HG03521 (cell line): ENCODE data around the gene NTM.
A peak's percentile ranks its signal among the peaks of the same experiment; 100 is the strongest.

Experiments
- ATAC-seq: cut with Tn5 transposase; IDR thresholded peaks from one replicate; pipeline ENCODE4 v1.9.1; 2021; ENCODE audit warnings: mild to moderate bottlenecking, moderate library complexity; ENCODE audit not compliant: unreplicated experiment

NTM gene

GRCh38 chr11:131899950-131900580 lies 529.6 kb downstream of the NTM start:
- ATAC-seq: no peak

GRCh38 chr11:131902421-131902820 lies 532.0 kb downstream of the NTM start:
- ATAC-seq: no peak

- ATAC-seq: no peak
These were observed 532.7 kb downstream of the NTM start for GRCh38 chr11:131903074-131903473.

- ATAC-seq: no peak
These were observed 534.3 kb downstream of the NTM start for GRCh38 chr11:131904756-131905155.

- ATAC-seq: no peak
These were observed 536.5 kb downstream of the NTM start for GRCh38 chr11:131906963-131907362.

GRCh38 chr11:131907371-131907770 lies 537.0 kb downstream of the NTM start:
- ATAC-seq: no peak

GRCh38 chr11:131908316-131908715 lies 537.9 kb downstream of the NTM start:
- ATAC-seq: no peak

GRCh38 chr11:131909426-131910177 lies 539.2 kb downstream of the NTM start:
- ATAC-seq: no peak

- no peak for ATAC-seq
These were observed 539.7 kb downstream of the NTM start for GRCh38 chr11:131910178-131910522.

GRCh38 chr11:131910523-131911387 lies 540.3 kb downstream of the NTM start:
- ATAC-seq: no peak

GRCh38 chr11:131911388-131912032 lies 541.1 kb downstream of the NTM start:
- peak; percentile 57 for ATAC-seq

GRCh38 chr11:131912134-131912533 lies 541.7 kb downstream of the NTM start:
- ATAC-seq: no peak

GRCh38 chr11:131913267-131913666 lies 542.9 kb downstream of the NTM start:
- ATAC-seq: no peak

- ATAC-seq: no peak
These were observed 544.0 kb downstream of the NTM start for GRCh38 chr11:131914361-131914774.

- no peak for ATAC-seq
These were observed 546.2 kb downstream of the NTM start for GRCh38 chr11:131916638-131917037.

- ATAC-seq: no peak
These were observed 547.4 kb downstream of the NTM start for GRCh38 chr11:131917634-131918384.

GRCh38 chr11:131918663-131919062 lies 548.2 kb downstream of the NTM start:
- ATAC-seq: no peak

GRCh38 chr11:131922220-131922619 lies 551.8 kb downstream of the NTM start:
- ATAC-seq: no peak

GRCh38 chr11:131923309-131923708 lies 552.9 kb downstream of the NTM start:
- no peak for ATAC-seq

GRCh38 chr11:131924001-131924400 lies 553.6 kb downstream of the NTM start:
- no peak for ATAC-seq
